Activated effector memory CD4-positive, alpha-beta T cell treated with anti-CD3 and anti-CD28 coated beads, Interleukin-2, amount 50 U/mL, for 16 hours (primary cell): ENCODE data around the gene DOHH.

Source experiments
- DNase-seq: peaks from one replicate; pipeline ENCODE4 v3.0.0-alpha.2; 2020

DOHH gene

DNA sequence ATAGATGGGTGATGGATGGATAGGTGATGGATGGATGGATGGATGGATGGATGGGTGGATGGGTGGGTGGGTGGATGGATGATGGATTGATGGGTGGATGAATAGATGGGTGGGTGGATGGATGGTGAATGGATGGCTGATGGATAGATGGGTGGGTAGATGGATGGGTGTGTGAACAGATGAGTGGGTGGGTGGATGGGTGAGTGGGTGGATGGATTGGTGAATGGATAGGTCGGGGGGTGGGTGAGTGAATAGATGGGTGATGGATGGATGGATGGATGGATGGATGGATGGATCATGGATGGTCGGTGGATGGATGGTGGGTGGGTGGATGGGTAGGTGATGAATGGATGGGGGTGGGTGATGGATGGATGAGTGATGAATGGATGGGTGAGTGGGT lies 23.6 kb downstream of the DOHH start:
- no peak for DNase-seq

DNA sequence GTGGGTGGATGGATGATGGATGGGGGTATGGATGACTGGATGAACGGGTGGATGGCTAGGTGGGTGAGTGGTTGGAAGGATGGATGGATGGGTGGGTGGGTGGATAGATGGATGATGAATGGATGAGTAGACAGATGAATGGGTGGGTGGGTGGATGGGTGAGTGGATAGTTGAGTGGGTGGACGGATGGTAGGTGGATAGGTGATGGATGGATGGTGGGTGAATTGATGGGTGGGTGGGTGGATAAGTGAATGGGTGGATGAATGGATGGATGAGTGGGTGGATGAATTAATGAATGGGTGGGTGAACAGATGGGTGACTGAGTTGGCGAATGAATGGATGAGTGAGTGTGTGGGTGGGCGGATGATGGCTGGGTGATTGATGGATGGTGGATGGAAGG lies 25.0 kb downstream of the DOHH start:
- DNase-seq, result no peak

DNA sequence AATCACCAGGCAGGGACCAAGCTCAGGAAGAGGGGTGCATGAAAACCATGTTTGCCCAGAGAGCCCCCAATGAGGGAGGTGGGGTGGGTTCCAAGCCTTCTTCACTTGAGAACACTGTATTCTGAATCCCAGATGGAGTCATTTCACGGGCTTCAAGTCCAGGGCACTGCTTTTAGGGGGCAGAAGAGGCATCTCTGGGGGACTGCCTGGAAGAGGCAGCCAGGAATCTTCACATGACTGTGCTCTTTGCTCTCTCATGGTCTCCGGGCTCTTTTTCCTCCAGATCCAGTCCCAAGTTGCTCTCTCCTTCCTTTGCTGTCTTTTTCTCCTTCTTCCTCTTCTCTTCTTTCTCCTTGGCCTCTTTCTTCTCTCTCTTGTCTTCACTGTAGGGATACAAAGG lies 25.9 kb downstream of the DOHH start:
- DNase-seq, result no peak

DNA sequence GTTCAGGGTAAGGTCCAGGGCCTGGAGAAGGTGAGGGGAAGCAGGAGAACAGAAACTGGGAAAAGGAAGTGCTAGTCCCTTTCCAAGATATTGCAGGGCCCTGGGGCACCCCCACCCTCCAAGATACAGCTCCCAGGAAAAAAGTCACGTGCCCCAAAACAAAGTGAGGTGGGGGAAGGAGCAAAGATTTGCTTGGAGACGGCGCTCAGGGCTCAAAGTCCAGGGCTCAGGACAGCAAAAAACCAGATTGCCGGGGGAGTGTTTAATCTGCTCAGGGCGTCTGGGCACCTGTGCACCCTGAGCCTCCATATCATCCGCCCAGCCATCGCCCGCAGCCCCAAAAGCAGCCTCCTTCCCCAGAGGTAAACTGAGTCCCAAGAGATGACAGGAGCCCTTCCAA lies 26.5 kb downstream of the DOHH start:
- DNase-seq, result no peak

DNA sequence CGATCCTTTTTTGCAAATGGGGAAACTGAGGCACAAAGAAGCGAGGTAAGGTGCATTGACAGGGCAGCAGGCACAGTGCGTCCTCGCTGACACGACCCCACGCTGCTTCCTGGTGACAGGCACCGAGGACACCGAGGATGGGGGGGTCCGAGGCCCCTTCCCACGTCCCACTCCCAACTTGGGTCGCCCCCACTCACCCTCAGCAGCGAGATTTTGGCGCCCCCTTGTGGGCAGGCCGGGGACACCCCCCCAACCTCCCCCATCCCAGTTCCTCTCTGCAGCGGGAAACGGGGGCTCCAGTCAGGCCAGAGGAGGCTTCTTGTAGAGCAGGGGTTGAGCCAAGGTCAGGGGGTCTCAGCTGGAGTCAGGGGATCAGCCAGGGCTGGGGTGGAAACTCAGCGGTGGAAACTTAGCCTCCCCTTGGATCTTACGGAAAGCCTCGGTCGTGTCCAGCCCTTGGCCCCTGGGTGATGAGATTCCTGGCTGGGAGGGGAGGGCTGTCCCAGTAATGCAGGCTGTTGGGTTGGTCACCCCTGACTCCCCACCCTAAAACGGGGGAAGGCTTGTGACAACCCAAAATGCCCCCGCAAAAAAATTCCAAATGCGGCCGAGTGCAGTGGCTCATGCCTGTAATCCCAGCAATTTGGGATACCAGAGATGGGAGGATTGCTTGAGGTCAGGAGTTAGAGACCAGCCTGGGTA lies 28.4 kb downstream of the DOHH start:
- DNase-seq, result peak; percentile 81

DNA sequence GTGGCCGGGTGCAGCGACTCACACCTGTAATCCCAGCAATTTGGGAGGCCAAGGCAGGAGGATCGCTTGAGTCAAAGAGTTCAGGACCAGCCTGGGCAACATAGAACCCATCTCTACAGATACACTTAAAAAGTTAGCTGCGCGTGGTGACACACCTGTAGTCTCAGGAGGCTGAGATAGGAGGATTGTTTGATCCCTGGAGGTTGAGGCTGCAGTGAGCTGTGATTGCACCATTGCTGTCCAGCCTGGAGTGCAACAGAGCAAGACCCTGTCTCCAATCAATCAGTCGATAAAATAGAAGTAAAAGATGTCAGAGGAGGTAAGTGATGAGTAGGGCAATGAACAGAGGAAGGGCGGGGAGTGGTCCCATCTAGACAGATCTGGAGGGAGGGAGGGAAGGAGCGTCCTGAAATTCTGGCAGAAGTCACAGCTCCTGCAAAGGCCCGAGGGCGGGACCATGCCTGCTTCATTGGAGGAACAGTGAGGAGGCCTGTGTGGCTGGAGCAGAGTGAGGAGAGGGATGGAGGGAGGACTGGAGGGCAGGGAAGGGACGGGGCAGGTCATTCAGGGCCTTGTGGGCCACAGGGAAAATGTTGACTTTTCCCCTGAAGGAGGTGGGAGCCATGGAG lies 29.9 kb downstream of the DOHH start:
- DNase-seq, result no peak

DNA sequence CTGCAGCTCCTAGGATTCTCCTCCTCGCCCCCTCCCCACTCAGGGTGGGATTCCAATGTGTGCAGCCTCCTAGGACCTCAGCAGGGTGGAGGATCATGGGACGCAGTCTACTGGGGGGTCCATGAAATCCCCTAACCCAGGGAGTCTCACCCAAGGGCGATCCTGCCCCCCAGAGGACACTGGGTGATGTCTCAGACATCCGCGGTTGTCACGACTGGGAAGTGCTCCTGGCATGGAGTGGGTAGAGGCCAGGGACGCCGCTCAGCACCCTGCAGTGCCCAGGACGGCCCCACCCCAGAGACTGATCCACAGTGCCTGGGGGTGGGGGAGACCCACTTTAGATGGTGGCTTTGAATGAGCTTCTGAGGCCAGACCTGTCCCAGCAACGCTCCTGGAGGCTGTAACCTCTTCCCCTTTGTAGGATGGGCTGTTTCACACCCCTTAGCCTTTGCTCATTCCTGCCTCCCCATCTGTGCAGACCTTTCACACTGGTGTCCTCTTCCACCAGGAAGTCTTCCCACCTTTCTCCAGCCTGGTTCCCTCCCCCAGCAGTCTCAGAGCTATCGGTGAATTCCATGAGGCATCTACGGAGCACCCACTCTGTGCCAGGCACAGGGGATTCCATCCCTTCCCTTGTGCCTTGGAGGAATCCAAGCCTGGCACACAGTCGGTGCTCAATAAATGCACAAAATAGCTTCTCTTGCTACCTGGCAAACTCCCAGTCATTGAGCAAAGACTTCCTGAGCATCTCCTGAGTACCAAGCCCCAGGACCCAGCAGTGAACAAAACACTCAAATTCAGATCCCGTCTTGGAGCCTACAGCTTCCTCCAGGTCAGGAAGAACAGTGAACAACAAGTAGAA lies 30.6 kb downstream of the DOHH start:
- no peak for DNase-seq

DNA sequence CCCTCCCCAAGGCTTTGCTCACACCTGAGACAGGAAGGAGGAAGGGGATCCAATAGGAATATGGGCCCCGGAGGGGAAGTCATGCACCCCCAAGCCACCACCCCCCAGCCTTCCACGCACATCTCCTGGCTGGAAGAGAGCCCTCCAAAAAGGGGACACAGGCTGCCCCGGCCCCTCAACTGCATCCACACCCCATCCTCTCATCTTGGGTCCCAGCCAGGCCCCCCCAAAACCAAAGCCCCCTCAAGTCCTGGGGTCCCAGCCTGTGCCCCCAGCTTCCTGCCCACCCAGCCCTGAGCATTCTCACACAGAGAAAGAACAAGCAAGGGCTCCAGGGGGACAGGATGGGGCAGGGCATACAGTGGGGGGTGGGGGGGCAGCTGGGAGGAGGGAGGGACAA lies 32.3 kb downstream of the DOHH start:
- DNase-seq, result no peak

DNA sequence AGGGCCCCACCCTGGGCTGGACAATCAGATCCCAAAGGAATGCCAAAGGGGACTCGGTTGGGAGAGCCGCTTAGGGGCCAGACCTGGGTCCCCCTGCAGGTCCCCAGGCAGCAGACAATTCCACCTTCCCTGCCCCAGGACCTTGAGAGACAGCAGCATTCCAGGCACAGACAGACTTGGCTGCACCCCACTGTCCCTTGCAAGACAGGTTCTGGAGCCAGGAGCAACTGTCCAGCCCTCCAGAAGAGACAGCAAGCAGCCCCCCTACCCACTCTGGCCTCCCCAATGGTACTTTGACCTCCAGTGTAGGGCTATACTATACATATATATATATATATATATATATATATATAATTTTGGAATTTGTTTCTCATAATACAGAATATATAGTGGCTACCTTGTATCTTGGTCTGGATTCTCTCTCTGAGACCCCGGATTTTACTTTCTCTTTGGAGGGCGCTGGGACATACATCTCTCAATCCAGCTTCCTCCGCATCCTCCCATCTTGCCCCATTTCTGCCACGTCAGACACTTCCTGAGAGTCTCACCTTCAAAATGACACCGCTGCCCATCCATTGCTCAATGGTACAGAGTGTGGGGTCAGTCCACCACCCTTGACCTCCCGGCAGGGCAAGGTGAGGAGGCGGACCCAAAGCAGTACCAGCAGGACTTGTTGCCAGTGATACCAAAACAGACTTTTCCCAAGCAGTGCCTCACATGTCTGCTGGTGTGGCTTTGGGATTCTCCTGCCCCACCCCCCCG lies 32.9 kb downstream of the DOHH start:
- DNase-seq, result no peak

DNA sequence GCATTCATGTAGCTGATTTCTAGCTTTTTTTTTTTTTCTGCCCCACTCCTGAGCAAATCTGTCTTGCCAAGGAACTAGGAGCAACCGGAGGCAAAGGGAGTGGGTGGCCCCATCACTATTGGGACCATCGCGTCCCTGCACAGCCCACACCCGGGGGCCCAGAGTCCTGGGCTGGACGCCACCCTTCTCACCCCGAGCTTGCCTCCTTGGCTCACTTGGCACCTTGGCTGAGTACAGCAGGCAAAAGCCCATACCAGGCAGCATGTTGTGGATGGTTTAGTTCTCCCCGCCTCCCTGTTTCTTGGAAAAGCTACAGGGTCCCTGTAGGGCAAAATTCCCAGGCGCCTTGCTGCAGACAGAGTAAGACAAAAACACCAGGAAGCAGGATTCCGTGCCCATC lies 33.8 kb downstream of the DOHH start:
- DNase-seq, result no peak

DNA sequence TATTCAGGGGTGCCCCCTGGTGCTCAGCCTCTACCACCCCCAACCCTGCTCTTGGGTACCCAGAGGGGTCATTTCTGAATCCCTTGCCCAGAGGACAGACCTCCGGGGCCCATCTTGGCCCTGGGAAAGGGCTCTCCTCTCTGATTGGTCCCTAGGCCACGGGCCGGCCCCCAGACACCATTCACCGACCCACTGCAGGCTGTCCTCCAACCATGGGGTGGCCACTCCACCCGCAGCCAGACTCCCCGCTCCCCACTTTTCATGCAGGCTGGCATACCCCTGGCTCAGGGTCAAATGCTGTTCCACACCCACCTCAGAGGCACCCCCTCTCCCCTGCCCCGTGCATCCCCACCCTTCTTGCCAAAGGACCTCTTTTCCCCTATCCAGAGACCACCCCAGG lies 34.9 kb downstream of the DOHH start:
- no peak for DNase-seq

DNA sequence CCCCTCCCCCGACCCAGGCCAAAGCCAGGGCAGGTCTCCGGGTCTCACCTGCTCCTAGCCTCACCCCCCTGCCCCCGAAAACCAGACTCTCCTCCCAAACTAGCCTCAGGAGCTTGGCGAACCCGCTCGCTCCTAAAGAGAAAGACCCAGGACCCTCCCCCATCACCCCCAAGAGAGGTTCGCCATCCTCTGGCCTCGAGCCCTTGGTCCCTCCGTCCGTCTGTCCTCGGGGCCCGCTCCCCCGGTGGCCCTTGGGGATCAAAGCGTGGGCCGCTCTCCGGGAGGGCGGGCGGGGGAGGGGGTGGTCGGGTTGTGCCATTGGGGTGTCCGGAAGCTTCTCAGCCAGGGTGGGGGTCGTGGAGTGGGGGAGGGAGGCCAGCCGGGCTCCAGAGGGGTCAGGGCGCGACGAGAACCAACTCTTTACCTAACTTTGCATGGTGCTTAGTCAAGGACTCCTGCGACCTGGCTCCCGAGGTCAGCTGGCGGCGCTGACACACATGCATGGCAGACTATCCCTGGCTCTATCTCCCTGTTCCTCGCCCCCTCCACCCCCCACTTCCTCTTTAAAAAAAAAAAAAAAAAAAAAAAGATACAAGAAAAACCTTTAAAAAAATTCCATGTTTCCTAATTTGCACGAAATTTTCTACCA lies 35.8 kb downstream of the DOHH start:
- DNase-seq, result no peak

DNA sequence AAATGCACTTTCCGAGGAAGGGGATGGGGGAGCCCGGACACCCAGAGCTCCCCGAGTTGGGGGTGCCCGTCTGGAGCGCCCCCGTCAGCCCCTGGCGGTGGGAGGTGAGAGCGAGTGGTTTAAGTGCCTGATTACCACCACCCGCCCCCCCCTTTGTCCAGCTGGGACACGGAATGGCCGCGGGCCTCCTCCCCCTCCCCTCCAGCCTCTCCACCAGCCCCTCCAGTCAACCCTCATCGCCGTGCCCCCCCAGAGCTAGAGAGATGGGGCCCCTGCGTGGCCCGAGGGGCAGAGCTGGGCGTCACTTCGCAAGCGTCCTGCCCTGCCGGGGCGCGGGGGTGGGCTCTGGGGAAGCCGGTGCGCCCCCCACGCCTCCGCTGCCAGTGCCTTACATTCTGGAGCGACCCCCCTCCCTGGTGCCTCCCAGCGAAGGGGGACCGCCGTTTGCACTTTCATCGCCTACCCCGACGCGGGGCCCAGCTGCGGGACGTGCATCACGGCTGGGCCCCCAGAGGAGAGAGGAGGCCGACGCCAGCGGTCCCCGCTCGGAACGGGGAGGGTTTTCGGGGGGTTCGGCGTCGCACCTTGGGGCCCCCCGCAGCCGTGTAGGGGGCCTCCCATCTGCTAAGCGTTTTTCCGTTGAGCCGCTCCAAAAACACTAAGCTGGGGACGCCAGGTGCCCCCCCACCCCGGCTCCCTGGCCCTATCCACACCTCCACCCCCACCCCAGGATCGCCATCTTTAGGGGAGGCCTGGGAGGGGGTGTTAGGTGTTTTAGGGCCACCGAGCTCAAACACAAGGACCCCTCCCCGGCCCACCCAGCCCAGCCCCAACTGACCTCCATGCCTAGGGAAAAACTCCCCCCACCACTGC lies 36.5 kb downstream of the DOHH start:
- DNase-seq, result no peak

DNA sequence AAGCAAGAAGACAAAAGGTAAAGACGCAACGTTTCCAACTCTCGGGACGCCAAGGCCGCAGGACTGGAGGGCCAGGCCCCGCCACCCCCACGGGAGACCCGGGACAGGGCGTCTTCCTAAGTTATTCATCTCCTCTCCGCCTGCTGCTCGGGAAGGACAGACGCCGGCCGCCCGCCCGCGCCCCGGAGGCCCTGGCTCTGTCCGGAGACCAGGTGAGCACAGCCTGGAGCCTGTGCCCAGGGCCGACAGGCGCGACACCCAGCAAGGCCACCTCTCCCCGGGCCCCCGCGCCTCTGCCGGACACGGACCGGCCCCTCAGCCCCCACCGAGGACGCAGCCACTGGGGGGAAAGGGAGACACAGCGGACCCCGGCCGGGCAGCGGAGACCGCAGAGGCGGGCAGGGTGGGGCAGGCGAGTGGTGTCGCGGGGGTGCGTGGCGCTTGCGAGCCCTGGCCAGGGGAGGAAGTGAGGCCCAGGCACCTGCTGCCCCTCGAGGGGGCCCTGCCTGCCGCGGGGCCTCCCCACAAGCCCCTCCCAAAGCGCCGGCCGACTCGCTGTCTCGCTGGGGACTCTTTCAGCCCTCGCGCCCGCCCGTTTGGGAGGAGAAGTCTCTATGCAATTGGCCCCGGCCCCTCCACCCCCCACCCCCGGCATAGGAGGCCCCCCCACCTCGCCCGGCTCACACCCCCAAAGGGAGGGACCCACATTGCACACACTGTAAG lies 37.3 kb downstream of the DOHH start:
- no peak for DNase-seq

DNA sequence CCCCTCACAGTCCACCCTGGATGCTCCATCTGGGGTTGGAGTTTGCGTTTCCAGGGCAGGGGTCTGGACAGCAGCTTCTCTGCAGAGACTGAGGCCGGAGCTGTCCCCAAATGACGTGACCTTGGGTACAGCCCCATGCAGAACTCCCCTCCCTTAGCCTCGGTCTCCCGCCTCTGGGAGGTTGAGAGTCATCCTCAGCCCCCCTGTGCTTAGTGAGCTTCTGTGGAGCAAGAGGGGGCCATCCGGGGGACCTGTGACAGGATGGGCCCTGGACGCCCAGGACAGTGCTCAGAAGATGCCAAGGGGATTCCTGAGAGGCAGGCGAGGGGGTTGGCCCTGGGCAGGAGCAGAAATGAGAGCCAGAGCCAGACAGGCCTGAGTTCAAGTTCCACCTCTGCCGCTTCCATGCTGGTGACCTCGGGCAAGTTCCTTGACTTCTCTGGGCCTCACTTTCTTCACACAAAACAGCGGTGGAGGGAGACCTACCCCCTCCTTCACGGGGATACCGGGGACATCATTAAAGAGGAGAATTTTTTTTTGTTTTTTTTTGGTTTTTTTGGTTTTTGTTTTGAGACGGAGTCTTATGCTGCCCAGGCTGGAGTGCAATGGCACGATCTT lies 40.4 kb downstream of the DOHH start:
- no peak for DNase-seq

DNA sequence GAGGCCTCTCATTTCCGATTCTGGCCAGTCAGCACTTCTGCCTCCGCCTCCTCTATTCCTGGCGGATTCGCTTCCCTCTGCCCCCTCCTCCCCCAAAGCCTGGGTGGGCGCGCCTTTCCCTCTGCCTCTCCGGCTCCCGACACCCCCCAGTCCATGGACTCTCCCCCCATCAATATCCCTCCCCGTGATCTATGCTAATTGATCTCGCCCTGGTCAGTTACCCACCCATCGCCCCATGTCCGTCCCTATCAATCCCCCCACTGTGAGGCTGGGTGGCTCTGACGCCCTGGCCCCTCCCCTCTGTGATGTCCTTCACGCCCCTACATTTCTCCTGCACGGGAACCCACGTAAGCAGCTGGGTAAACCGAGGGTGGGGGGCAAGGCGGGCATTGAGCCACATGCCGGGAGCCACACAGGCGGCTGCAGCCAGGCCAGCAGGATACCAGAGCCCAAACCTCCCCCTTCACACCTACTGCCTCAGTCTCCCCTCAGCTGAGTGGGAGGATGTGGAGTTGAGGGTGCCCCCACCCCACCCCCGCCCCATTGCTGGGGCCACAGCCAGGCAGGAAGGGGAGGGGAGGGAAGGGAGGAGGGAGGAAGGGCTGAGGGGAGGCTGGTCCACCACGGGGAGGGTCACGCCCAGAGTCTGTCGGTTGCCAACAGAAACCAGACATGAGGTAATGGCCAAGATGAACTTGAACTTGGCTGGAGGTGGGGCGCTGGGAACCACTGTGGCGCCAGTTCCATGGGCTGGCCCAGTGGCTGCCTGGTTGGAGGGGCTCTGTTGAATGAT lies 41.2 kb downstream of the DOHH start:
- DNase-seq, result no peak

DNA sequence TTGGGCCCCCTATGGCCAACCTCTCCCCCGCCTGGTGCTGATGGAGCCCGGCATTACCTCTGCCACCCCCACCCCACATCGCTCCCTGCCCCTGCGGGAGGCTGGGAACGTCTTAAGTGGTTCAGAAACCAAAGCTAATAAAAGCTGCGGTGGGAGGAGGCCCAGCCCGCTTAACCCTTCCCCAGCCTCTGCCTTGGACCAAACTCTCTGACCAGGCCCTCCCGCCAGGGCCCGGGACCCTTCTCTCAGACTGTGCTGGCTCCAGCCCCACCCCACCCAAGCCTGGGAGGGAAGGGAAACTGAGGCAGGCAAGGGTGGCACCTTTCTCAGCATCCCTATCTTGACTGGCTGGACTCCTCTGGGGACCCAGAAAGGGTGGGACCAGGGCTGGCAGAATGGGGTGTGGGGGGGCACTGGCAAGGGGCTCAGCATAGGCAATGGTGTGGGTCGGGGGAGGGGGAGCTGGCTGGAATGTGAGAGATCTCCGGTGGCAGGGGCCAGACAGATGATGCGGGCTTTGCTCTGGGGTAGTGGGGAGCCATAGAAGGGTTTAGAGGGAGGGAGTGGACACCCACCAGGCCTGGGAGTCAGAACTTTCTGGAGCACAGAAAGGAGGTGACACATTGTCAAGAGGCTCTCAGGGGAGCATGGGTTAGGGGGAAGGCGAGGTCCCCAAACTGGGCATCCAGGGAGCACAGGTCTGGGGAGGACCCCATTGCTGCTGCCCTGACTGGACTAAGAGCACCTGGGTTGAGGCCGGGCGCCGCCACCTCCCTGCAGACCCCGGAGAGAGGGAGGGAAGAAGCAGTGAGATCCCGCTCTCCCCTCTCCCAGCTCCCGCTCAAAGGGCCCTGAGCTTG lies 42.0 kb downstream of the DOHH start:
- DNase-seq, result no peak

DNA sequence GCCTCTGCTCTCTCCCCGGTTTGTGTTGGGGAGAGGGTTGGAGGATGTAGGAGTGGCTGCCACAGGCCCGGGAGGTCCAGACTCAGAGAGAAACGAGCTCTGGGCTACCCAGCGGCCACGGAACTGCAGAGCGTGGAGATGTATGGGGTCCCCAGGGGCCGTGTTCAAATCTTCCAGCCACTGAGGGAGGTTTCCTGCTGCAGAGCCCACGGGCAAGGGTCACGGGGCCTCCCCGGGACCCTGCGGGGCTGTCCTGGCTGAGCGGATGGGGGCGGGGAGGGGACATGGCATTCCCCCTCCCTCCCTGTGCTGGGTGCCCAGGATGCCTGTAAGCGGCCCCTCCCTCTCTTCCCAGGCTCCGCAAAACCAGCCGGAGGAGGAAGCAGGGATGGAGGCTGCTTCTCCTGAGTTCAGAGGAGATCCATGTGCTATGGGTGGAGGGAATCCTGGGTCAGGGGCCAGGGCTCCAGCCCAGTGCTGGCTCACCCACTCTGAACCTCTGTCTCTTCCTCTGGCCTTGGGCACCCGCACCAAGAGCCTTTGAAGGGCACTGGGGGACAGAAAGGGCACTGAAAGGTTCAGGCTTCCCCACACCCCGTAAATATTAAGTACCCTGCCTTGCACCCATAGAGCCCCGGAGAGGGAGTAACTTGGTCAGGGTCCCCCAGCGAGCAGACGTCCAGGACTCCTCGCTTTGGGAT lies 42.8 kb downstream of the DOHH start:
- no peak for DNase-seq
